GM12878 (cell line): ENCODE results near the gene MPEG1. TPM values are rescaled to one million over a fixed set of nuclear protein-coding genes. Genes with fewer than 3 reads are reported as not detected.

Experiments
- ATAC-seq: fragments of 200-7000 bp; cut with Tn5 transposase; 3 replicates; pipeline ENCODE4 v1.9.1; 2020; ENCODE audit warnings: mild to moderate bottlenecking, moderate library complexity
- Bru-seq: library from RNA; stranded (reverse); fragments of 400-500 nt; gene quantifications from one replicate; lab custom pipeline; 2021; lab: Mats Ljungman, UMichigan
- BruChase-seq, 2 experiments: library from RNA; stranded (reverse); fragments of 400-500 nt; gene quantifications; one replicate each; lab custom pipeline; 2021; lab: Mats Ljungman, UMichigan
- BruUV-seq: library from RNA; stranded (reverse); fragments of 400-500 nt; replicated peaks from 2 replicates; lab custom pipeline; 2021; lab: Mats Ljungman, UMichigan
- CTCF ChIA-PET: fragments of 300-600 bp; sonication (Branson Sonifier 250); formaldehyde crosslinking; extraction: SDS; loops from one replicate; lab custom pipeline; 2021; ENCODE audit warnings: inconsistent platforms; lab: Yijun Ruan, JAX
- POLR2A ChIA-PET: fragments of 350-600 bp; formaldehyde crosslinking; extraction: SDS; loops from one replicate; lab custom pipeline; 2021; ENCODE audit warnings: inconsistent platforms; lab: Charles Lee
- RAD21 ChIA-PET: fragments of 300-600 bp; sonication (Branson Sonifier 250); formaldehyde crosslinking; loops from one replicate; lab custom pipeline; 2023; ENCODE audit warnings: antibody characterized with exemption; ENCODE audit not compliant: unreplicated experiment; lab: Charles Lee
- SMC1A ChIA-PET: fragments of 300-600 bp; sonication (Branson Sonifier 250); formaldehyde crosslinking; loops from one replicate; lab custom pipeline; 2023; ENCODE audit not compliant: unreplicated experiment, uncharacterized antibody; lab: Charles Lee
- DNase-seq: peaks from one replicate; pipeline ENCODE4 v3.0.0-alpha.2; 2011; ENCODE audit warnings: low read depth, low spot score
- FAIRE-seq: peaks from 3 replicates; lab custom pipeline; 2011; peaks lifted over from hg19 to GRCh38; lab: Jason Lieb, UNC
- H2AFZ ChIP-seq: 2 replicates; pipeline ENCODE4 v1.6.0; 2011; ENCODE audit warnings: low read depth, low read length, control low read depth; ENCODE audit not compliant: control insufficient read depth
- H3K27ac ChIP-seq: 2 replicates; pipeline ENCODE4 v1.5.1; 2011; ENCODE audit warnings: control low read depth; ENCODE audit not compliant: control insufficient read depth, insufficient read depth
- H3K27me3 ChIP-seq, 2 experiments: replicated peaks in 1 of 2; 2 replicates each; pipeline versions ENCODE4 v1.6.0 to v1.6.1; 2011; ENCODE audit warnings: low read length in 1 of 2; ENCODE audit not compliant: control insufficient read depth in 2 of 2, insufficient read depth in 2 of 2
- H3K36me3 ChIP-seq, 2 experiments: 2 replicates each; pipeline ENCODE4 v1.5.1; 2011; ENCODE audit warnings: low read length in 1 of 2; ENCODE audit not compliant: control insufficient read depth in 2 of 2, insufficient read depth in 2 of 2
- H3K4me1 ChIP-seq: 2 replicates; pipeline ENCODE4 v1.6.1; 2011; ENCODE audit warnings: mild to moderate bottlenecking, low read length, moderate library complexity, mixed read lengths; ENCODE audit not compliant: control insufficient read depth, insufficient read depth
- H3K4me2 ChIP-seq: 2 replicates; pipeline ENCODE4 v1.6.0; 2011; ENCODE audit warnings: control low read depth; ENCODE audit not compliant: control insufficient read depth, insufficient read depth
- H3K4me3 ChIP-seq: fragments of 200-600 bp; sonication (generic); 2 replicates; pipeline ENCODE4 v1.5.1; 2016
- H3K79me2 ChIP-seq: 2 replicates; pipeline ENCODE4 v1.6.0; 2011; ENCODE audit warnings: low read length; ENCODE audit not compliant: control insufficient read depth, insufficient read depth
- H3K9ac ChIP-seq: 2 replicates; pipeline ENCODE4 v1.8.0; 2011; ENCODE audit warnings: low read length, control low read depth, mixed read lengths; ENCODE audit not compliant: control insufficient read depth, insufficient read depth
- H3K9me3 ChIP-seq: replicated peaks from 3 replicates; pipeline ENCODE4 v1.5.1; 2011; ENCODE audit warnings: mild to moderate bottlenecking, low read length; ENCODE audit not compliant: control insufficient read depth, insufficient read depth
- H4K20me1 ChIP-seq: 2 replicates; pipeline ENCODE4 v1.6.0; 2011; ENCODE audit not compliant: control insufficient read depth, insufficient read depth
- ASH2L ChIP-seq: fragments of 300-600, 200-600 bp; sonication (generic); IDR thresholded peaks from 2 replicates; pipeline ENCODE4 v1.6.1; 2017; ENCODE audit warnings: low read depth, mild to moderate bottlenecking, borderline replicate concordance
- CBFB ChIP-seq: IDR thresholded peaks from 2 replicates; pipeline ENCODE4 v1.6.1; 2016; ENCODE audit warnings: antibody characterized with exemption, low read depth
- FOXK2 ChIP-seq: fragments of 450-650 bp; IDR thresholded peaks from 2 replicates; pipeline ENCODE4 v1.6.1; 2017; ENCODE audit warnings: mild to moderate bottlenecking, moderate library complexity
- FOXM1 ChIP-seq: IDR thresholded peaks from 2 replicates; pipeline ENCODE4 v1.6.1; 2012; ENCODE audit warnings: low read depth, mild to moderate bottlenecking, inconsistent platforms, low read length, moderate library complexity
- HDAC2 ChIP-seq: fragments of 200-600 bp; sonication (generic); IDR thresholded peaks from 2 replicates; pipeline ENCODE4 v1.6.1; 2017
- HDAC6 ChIP-seq: fragments of 200-600 bp; sonication (generic); IDR thresholded peaks from one replicate; pipeline ENCODE4 v1.8.0; 2017; ENCODE audit warnings: antibody characterized with exemption; ENCODE audit not compliant: unreplicated experiment
- IRF4 ChIP-seq: IDR thresholded peaks from 2 replicates; pipeline ENCODE4 v1.6.1; 2011; ENCODE audit warnings: low read depth, low read length
- MLLT1 ChIP-seq: fragments of 450-650 bp; IDR thresholded peaks from 2 replicates; pipeline ENCODE4 v1.6.1; 2016; ENCODE audit warnings: mild to moderate bottlenecking
- PML ChIP-seq: IDR thresholded peaks from 2 replicates; pipeline ENCODE4 v1.6.1; 2012; ENCODE audit warnings: low read length, inconsistent platforms
- POU2F2 ChIP-seq: IDR thresholded peaks from 3 replicates; pipeline ENCODE4 v1.6.1; 2011; ENCODE audit warnings: low read depth, mild to moderate bottlenecking, low read length, borderline replicate concordance
- RELB ChIP-seq: fragments of 450-650 bp; IDR thresholded peaks from 2 replicates; pipeline ENCODE4 v1.6.1; 2017; ENCODE audit warnings: low read depth, mild to moderate bottlenecking, moderate library complexity
- TAF1 ChIP-seq: IDR thresholded peaks from 2 replicates; pipeline ENCODE4 v1.6.1; 2011; ENCODE audit warnings: mild to moderate bottlenecking, low read depth, low read length, borderline replicate concordance
- YY1 ChIP-seq: IDR thresholded peaks from 2 replicates; pipeline ENCODE4 v1.6.1; 2011; ENCODE audit warnings: low read depth, mild to moderate bottlenecking, low read length
- WGBS: methylation state at CpG from one replicate; pipeline ENCODE4 v1.1.6; 2016; ENCODE audit warnings: low lambda C conversion rate; ENCODE audit not compliant: insufficient replicate concordance, insufficient coverage; ENCODE audit errors: missing lambda C conversion rate; 5-methylcytosine and 5-hydroxymethylcytosine counted together
- in situ Hi-C: fragments of 300-500 bp; cut with MboI; formaldehyde crosslinking; loops from 9 replicates; pipeline ENCODE4 v1.14.3; 2018; ENCODE audit warnings: mixed read lengths
- intact Hi-C: fragments of 100-400 bp; cut with micrococcal nuclease; formaldehyde crosslinking; loops from one replicate; pipeline ENCODE4 v1.14.2; 2022; ENCODE audit not compliant: unreplicated experiment
- long read RNA-seq, 2 experiments: library from polyadenylated mRNA; unstranded; transcript quantifications; one replicate each; pipeline ENCODE4 v2.0.0, GENCODE V29; 2019 to 2020
- polyA minus RNA-seq, 3 experiments: library from RNA; depleted of rRNA, polyadenylated mRNA; stranded (reverse); fragments of >200 nt; gene quantifications; 2 replicates each; pipeline ENCODE4 v1.2.3, GENCODE V29; 2011
- polyA plus RNA-seq, 11 experiments: library from polyadenylated mRNA; depleted of rRNA in 4 of 11; unstranded in 6 of 11; stranded (reverse) in 5 of 11; fragments of >200 nt; fragmentation: Nextera tagmentation in 4 of 11; fragmentation: Illumina TruSeq in 1 of 11; extraction: Ambion mirVana in 4 of 11; extraction: Trizol in 1 of 11; gene quantifications; 1 replicate in 1 of 11; 2 replicates in 10 of 11; pipeline versions ENCODE4 v1.2.1 to v1.2.3, GENCODE V29; 2011 to 2016; ENCODE audit warnings: inconsistent platforms in 2 of 11, missing spikeins in 2 of 11, low read depth in 1 of 11
- total RNA-seq, 4 experiments: library from RNA; depleted of rRNA in 3 of 4; stranded (reverse); fragments of >200 nt in 3 of 4; fragmentation: Illumina TruSeq in 1 of 4; extraction: Trizol in 1 of 4; gene quantifications; 2 replicates each; pipeline versions ENCODE4 v1.2.1 to v1.2.3, GENCODE V29; 2013 to 2021

The MPEG1 gene
- total RNA-seq (2013; cell fraction: nucleolus; rRNA removed) = 64.0 and 69.8 TPM in 2 replicates
- total RNA-seq (2014; rRNA removed) (14.6 and 15.4 TPM in 2 replicates), total RNA-seq (2014; rRNA removed; fragmentation: Illumina TruSeq; extraction: Trizol) (13.5 and 14.4 TPM in 2 replicates), total RNA-seq (2021) (10.7 and 12.3 TPM in 2 replicates), polyA plus RNA-seq (2011; rRNA removed) (0.03 TPM in 1 of 2 replicates, not detected in the other), polyA plus RNA-seq (2014; fragmentation: Illumina TruSeq; extraction: Trizol) (14.2 and 15.6 TPM in 2 replicates), polyA plus RNA-seq (2014; fragmentation: Nextera tagmentation; extraction: Ambion mirVana) (1 to 10 TPM; 2.0 to 2.1 TPM), polyA plus RNA-seq (2014; rRNA removed) (10.4 and 11.7 TPM in 2 replicates), polyA plus RNA-seq (2016; fragmentation: Nextera tagmentation; extraction: Ambion mirVana) (1 to 10 TPM; 1.3 to 2.5 TPM), polyA minus RNA-seq (2011; rRNA and poly(A)+ RNA removed) (0.05 TPM in 1 of 2 replicates, not detected in the other), Bru-seq, nascent RNA (percentile 91 among the genes with signal in this experiment), BruChase-seq, experiment 1, labeled RNA remaining after a 6-hour chase (percentile 78 among the genes with signal in this experiment), BruChase-seq, experiment 2, labeled RNA remaining after a 2-hour chase (percentile 93 among the genes with signal in this experiment)
- polyA plus RNA-seq (2011; ENCODE audit: low read depth) = 8.5 TPM
- 0.02 and 0.03 TPM in 2 replicates for polyA plus RNA-seq (2011; cell fraction: cytosol; rRNA removed)
- polyA plus RNA-seq (2011; cell fraction: nucleus; rRNA removed) = 0.03 TPM in 2 replicates
- polyA plus RNA-seq (2012) = 9.1 and 9.7 TPM in 2 replicates
- not detected in 2 replicates for polyA minus RNA-seq (2011; cell fraction: cytosol; rRNA and poly(A)+ RNA removed)
- under 0.01 TPM in 1 of 2 replicates, not detected in the other for polyA minus RNA-seq (2011; cell fraction: nucleus; rRNA and poly(A)+ RNA removed)
- long read RNA-seq, experiment 1 = 0 reads
- long read RNA-seq, experiment 2, full-length matches to known transcripts = 1 of 1 reads
- long read RNA-seq, experiment 2, partial matches to known transcripts = 0 of 1 reads
- long read RNA-seq, experiment 2, other reads (novel, unspliced or antisense) = 0 of 1 reads

- Histone ChIP-seq H3K79me2 (peaks cover 35% of the 10 kb centered on the region), H3K4me3 (peak within 1 kb of the TSS; percentile 53), H2AFZ (peak within 1 kb of the TSS; percentile 46), H3K27ac (peak within 1 kb of the TSS; percentile 78), H3K9me3 (no peaks in the 10 kb centered on the region), H3K4me2 (peak within 1 kb of the TSS; percentile 96), H3K4me1 (peaks cover 71% of the 10 kb centered on the region), H3K9ac (peak within 1 kb of the TSS; percentile 64), H4K20me1 (no peaks in the 10 kb centered on the region), H3K36me3 (no peaks in the 10 kb centered on the region), H3K27me3 (no peaks in the 10 kb centered on the region)
- in situ Hi-C loops (loop anchor here (10.0 kb wide), 1 partner anchor 342 kb away; no protein-coding TSS in a partner anchor), intact Hi-C loops (loop anchor here (2.0 to 10.0 kb wide), 3 partner anchors 168 to 634 kb away; partner anchors contain the start of genes PATL1 and ZFP91)
- FAIRE-seq (no peak), DNase-seq (no peak), ATAC-seq (peak; percentile 41)
- SMC1A ChIA-PET = interaction anchor here (0.6 to 5.2 kb wide), 14 partner anchors 10 to 216 kb away, joined by 3 to 34 read pairs (median 4); partner anchors contain the start of gene DTX4
- 37% methylated on average over 10 of the region's 10 CpGs for WGBS
- RAD21 ChIA-PET = interaction anchor here (0.6 to 3.7 kb wide), 11 partner anchors 10 to 70 kb away, joined by 3 to 17 read pairs (median 7); partner anchors contain the start of gene DTX4
- no TSS peak for BruUV-seq
- CTCF ChIA-PET = interaction anchor here (0.6 to 33.5 kb wide), 12 partner anchors 9 to 355 kb away, joined by 3 to 1180 read pairs (median 6); partner anchors contain the start of gene DTX4
- POLR2A ChIA-PET = interaction anchor here (0.9 to 2.1 kb wide), 6 partner anchors 9 to 60 kb away, joined by 3 to 7 read pairs (median 6); no protein-coding TSS in a partner anchor
- no peak for TF ChIP-seq ASH2L
- no peak for TF ChIP-seq HDAC2
- TF ChIP-seq YY1 = peak; percentile 45; the same call in 1 of the 2 replicates
- 0 out of 2 replicates have a peak, but pooled peaks have one; percentile 30 for TF ChIP-seq PML
- peak; percentile 33; the same call in 1 of the 2 replicates for TF ChIP-seq RELB
- TF ChIP-seq CBFB = 0 out of 2 replicates have a peak, but pooled peaks have one; percentile 14
- no peak for TF ChIP-seq FOXK2
- peak; percentile 31; the same call in 1 of the 3 replicates for TF ChIP-seq POU2F2
- TF ChIP-seq IRF4 = 0 out of 2 replicates have a peak, but pooled peaks have one; percentile 16
- peak; percentile 56; the same call in 1 of the 2 replicates for TF ChIP-seq TAF1
- no peak; the same call in 1 of the 2 replicates for TF ChIP-seq FOXM1
- TF ChIP-seq MLLT1 = 0 out of 2 replicates have a peak, but pooled peaks have one; percentile 42
- no peak for TF ChIP-seq HDAC6
These were observed at the start of gene MPEG1 for GRCh38 chr11:59212744-59213631. Gene MPEG1 (minus strand): TSS chr11:59212927. CDS start chr11:59212865, 62 bp downstream.
